NCI-H345 treated with DMSO at 0.1 percent for 48 hours (cell line): ENCODE measurements around the gene CDCA4.

ENCODE experiments used
- DNase-seq: peaks from one replicate; lab custom pipeline; 2025; ENCODE audit not compliant: unreplicated experiment; lab: John Stamatoyannopoulos, UW

CDCA4 gene

DNA sequence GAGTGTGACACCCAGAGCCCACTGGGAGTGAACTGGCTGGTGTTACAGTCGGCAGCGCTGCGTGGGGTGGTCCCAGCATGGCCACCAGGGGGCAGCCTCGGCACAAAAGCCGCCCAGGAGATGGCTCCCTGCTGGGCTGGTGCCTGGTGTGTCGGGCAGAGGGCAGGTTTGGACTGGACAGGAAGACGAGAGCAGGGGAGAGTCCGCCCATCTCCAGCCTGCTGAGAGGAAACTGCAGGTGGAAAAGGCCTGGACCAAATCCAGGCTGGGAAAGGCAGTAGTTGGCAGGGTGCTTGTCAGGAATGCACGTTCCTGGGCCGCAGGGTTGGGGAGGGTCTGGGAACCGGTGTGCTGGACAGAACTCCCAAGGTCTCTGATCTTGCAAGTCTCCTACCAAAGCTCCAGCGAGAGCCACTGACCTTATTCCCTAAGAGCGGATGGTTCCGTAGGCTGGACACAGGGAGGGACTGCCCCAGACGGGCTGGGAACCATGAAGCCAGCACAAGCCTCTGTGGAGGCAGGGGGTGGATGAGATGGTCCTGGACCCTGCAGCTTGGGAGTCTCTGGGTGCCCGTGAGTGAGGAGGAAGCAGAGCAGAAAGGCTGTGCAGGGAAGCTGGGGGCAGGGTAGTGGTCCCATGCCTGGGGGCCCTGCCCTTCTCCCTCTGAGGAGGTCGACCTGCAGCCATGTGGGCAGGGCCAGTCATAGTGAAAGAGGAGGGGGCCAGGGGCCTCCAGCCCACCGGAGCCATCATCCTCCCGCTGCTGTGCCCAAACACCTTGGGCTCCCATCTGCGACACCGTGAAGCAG, 44.5 kb downstream of the CDCA4 start:
- DNase-seq: peak; percentile 13

- DNase-seq: no peak
Observed at GRCh38 chr14:104975481-104976197, 45.2 kb downstream of the CDCA4 start.

- DNase-seq: no peak
Observed at GRCh38 chr14:104974665-104975390, 46.1 kb downstream of the CDCA4 start.

DNA sequence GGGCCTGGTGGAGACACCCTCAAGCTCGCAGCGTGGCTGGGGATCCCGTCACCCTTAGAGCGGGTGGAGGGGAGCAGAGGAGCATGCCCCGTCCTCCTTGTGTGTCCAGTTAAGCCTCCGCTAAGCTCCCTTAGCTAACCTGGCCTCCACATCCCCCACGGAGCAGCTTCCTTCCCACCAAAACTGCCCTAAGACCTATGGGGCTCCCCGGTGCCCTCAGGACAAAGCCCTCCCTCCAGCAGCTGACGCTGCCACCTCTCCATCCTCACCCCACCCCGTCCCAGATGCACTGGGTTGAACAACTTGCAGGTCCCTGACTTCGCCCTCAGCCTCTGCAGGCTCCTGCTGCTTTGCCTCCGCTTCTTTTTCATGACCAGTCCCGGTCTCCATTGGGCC, 46.7 kb downstream of the CDCA4 start:
- no peak for DNase-seq

- DNase-seq: no peak
Observed at GRCh38 chr14:104973385-104974145, 47.3 kb downstream of the CDCA4 start.

DNA sequence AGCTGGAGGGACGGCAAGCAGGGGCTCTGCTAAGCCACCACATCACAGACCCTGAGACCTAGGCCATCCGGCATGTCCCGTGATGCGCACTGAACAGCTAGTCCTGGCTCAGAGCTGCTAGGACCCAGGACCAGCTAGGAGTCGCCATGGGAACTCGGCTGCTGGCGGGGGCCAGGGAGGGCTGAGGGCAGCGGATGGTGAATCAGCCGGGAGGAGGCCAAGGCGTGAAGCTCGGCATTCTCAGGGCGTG, 47.8 kb downstream of the CDCA4 start:
- DNase-seq: no peak

DNA sequence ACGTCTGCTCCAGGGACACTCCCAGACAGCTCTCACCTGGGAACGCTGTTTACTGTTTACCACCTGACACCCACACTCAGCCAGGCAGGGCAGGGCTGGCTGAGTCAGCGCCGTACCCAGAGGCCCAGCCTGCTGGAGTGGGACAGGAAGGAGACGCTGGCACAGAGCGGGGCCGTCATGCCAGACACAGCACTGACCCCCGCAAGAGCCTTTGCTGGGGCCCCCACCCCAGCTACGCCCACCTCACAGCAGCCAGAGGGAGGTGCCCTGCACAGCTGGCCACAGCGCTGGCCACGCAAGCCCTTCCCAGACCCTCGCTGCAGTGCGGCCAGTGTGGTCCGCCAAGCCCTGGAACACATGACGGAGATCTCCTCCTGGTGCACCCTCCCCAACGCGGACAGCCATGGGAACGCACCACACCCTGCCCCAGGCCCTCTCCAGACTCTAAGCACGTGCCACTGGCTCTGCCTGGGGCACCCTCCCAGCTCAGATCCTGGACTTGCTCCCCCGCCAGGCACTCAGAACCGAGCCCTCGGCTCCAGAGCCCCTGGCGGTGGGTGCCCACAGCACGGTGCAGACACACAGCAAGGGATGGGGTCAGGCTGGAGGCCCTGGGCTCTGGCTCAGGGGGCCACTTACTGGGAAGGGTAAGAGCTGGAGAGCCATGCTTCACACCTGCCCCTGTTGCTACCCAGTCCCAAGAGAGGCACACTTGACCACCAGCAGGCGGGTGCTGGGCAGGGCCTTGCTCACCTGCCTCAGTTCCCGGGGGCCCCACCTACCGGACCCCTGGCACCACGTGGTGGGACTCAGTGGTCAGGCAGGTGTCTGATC, 48.4 kb downstream of the CDCA4 start:
- DNase-seq: peak; percentile 61

DNA sequence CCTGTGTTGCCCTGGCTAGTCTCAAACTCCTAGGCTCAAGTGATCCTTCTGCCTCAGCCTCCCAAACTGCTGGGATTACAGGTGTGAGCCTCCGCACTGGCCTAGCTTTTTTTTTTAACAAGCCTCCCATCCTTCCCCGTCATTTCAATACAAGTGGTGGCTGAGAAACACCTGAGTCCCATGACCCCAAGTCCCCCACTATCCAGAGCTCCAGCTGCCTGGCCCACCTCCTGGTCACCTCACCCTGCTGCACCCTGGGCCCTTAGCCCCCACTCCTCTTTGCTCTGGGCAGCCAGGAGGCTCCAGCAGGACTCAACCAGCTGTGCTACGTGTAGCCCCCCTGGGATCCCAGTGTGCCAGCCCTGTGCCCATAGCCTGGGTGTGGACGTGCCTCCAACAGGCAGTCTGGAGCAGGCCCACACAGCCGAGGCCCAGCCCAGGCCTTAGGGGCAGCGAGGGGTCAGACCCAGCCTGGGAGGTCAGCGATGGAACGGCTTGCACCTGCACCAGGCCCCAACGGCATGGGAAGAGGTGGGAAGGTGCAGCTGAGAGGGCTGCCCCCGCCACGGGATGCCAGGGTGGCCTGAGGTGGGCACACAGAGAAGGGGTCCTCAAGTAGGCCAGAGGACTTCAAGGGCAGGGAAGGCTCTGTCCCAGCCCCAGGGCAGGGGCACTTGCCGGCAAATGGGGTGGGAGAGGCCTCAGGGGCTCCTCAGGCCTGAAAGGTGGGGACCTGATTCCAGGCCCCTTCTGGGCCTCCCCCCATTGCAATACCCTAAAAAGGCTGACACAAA, 49.2 kb downstream of the CDCA4 start:
- DNase-seq: no peak

GRCh38 chr14:104970231-104971068, 50.4 kb downstream of the CDCA4 start:
- no peak for DNase-seq

- no peak for DNase-seq
Observed at GRCh38 chr14:104969741-104970230, 51.1 kb downstream of the CDCA4 start.

- DNase-seq: peak; percentile 44
Observed at GRCh38 chr14:104968541-104969401, 52.1 kb downstream of the CDCA4 start.

- peak; percentile 36 for DNase-seq
Observed at GRCh38 chr14:104968153-104968527, 52.7 kb downstream of the CDCA4 start.

DNA sequence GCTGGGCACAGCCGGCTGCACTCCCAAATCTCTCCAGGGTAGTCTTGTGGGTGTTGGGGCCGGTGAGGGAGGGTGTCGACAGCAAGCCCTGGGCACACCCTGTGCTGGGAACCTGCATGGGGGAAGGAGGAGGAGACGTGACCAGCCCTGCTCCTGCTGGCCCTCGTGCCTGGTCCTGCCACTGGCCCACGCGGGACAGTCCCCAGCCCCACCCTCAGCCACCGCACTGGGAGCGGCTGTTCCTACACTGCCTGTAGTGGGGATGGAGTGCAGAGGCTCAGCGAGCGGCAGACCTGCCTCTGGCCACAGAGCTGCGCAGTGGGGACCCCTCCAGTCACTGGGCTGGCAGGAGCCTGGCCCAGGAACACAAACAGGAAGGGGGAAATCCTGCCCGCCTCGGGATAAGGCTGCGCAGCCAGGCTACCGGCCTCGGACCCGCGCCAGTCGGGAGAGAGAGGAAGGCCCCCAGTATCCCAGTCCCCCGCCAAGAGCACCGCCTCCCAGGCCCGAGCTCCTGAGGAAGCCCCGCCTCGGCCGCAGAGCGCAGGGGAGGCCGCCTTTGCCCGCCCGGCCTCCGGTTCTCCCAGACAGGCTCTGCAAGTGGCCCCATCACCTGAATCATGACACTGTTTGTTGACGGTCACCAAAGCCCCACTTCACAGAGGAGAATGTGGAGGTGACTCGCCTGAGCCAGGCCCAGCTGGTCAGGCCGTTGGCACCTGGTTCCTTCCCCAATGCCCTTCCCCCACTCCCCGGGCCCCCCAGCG, 53.3 kb downstream of the CDCA4 start:
- DNase-seq: peak; percentile 36

GRCh38 chr14:104966981-104967385, 53.9 kb downstream of the CDCA4 start:
- DNase-seq: no peak

- no peak for DNase-seq
Observed at GRCh38 chr14:104966261-104966865, 54.5 kb downstream of the CDCA4 start.

DNA sequence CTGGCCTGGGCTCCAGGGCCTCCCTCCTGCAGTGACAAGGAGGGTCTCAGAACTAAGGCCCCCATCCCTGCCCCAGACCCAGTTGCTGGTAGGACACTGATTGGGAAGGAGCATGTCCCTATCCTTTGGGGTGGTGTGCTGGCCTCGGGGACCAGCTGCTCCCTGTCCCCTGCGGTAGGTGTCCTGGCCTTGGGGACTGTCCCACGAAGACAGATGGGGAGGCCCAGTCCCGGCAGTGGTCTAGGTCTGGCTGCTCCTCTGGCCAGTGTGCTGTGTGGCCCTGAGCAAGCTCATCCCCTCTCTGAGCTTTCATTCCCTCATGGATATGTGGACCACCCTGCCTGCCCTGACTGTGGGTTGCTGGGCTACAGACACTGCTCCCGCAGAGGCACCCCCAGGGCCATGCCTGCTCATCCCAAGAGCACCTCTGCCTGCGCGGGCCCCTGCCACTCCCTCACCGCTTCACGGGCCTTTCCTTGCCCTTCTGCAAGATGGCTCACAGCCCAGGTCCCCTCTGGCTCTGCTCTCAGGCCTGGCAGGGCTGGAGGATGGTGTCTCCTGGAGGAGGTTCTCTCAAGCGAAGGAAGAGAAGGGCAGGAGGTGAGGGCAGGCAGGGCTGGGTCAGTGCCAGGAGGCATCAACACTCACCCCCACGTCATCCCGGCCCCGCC, 55.2 kb downstream of the CDCA4 start:
- no peak for DNase-seq
